Measurements from ENCODE around the gene MRPL38. TPM values are rescaled to one million over a fixed set of nuclear protein-coding genes. Genes with fewer than 3 reads are reported as not detected.

MRPL38 gene
- total RNA-seq, 1 experiment from 2014 or later = 219 TPM

- H3K9me3 ChIP-seq (ENCODE audit: control insufficient read depth in 1 of 2, insufficient read depth in 1 of 2, low read depth in 1 of 2, low read length in 2 of 2) = no peaks in the 10 kb centered on the region
- H3K36me3 ChIP-seq (ENCODE audit: control insufficient read depth in 1 of 2, insufficient read depth in 2 of 2, low read length in 2 of 2) = no peaks in the 10 kb centered on the region
- intact Hi-C loops (cut with micrococcal nuclease) = no loop called here
- ChIA-PET POLR2A (no interaction called here), RAD21 (ENCODE audit: low non-redundant PET in 1 of 2, low total read pairs in 2 of 2, uncharacterized antibody in 2 of 2, unreplicated experiment in 2 of 2) (no interaction called here), CTCF (interaction anchor here (0.9 kb wide), 2 partner anchors 16 to 20 kb away, joined by 3 to 4 read pairs; partner anchors contain the start of genes FBF1 and MRPL38)
- H3K4me2 ChIP-seq (ENCODE audit: low read length) = no peak overlapping the region
- no peaks in the 10 kb centered on the region for H3K27me3 ChIP-seq (ENCODE audit: insufficient read depth, low read length)
- ATAC-seq (no peak), DNase-seq (ENCODE audit: low read depth, low spot score) (no peak)
- no peaks in the 10 kb centered on the region for H3K9me2 ChIP-seq (ENCODE audit: insufficient read depth)
- H3K4me3 ChIP-seq (replicated peaks in 1 of 2; ENCODE audit: low read depth in 1 of 2, low read length in 2 of 2) = no peak overlapping the region
- no peak for TF ChIP-seq SP1 (IDR thresholded peaks at IDR 0.05; ENCODE audit: low read depth)
- no peak for TF ChIP-seq EZH2 (IDR thresholded peaks at IDR 0.05)
- no peak for TF ChIP-seq JUND (IDR thresholded peaks at IDR 0.05)
- TF ChIP-seq YY1 (IDR thresholded peaks at IDR 0.05; ENCODE audit: extremely low read depth, insufficient replicate concordance, low read depth, low read length) = no peak
- no peak for TF ChIP-seq MAX (IDR thresholded peaks at IDR 0.05)
- no peak for TF ChIP-seq TCF7L2 (IDR thresholded peaks at IDR 0.05; ENCODE audit: borderline replicate concordance, extremely low read depth, insufficient read depth, insufficient read length)
- no peak for TF ChIP-seq EGR1 (IDR thresholded peaks at IDR 0.05; ENCODE audit: low read depth)
- TF ChIP-seq SRF (IDR thresholded peaks at IDR 0.05; ENCODE audit: low read depth) = no peak
- no peak for TF ChIP-seq ZNF274 (IDR thresholded peaks at IDR 0.05; ENCODE audit: low read depth, low read length)
- H4K20me1 ChIP-seq (ENCODE audit: insufficient read depth) = no peaks in the 10 kb centered on the region
- no peaks in the 10 kb centered on the region for H3K79me2 ChIP-seq (ENCODE audit: insufficient read depth, low read length)
- H3K4me1 ChIP-seq (ENCODE audit: control insufficient read depth in 1 of 2, insufficient read depth in 2 of 2, low read length in 2 of 2) = peaks cover 0 to 8% of the 10 kb centered on the region in 2 experiments; a peak in 2 of 4 replicates
- H2AFZ ChIP-seq (ENCODE audit: low read depth, low read length, poor library complexity, severe bottlenecking) = no peak overlapping the region
- BruUV-seq (replicated peaks) = no TSS peak
- H3K27ac ChIP-seq (ENCODE audit: low read depth, low read length) = no peak overlapping the region
- H3K9ac ChIP-seq (ENCODE audit: low read length) = no peak overlapping the region
Observed at GRCh38 chr17:75925103-75925502, 20.4 kb upstream of the MRPL38 start.

DNA sequence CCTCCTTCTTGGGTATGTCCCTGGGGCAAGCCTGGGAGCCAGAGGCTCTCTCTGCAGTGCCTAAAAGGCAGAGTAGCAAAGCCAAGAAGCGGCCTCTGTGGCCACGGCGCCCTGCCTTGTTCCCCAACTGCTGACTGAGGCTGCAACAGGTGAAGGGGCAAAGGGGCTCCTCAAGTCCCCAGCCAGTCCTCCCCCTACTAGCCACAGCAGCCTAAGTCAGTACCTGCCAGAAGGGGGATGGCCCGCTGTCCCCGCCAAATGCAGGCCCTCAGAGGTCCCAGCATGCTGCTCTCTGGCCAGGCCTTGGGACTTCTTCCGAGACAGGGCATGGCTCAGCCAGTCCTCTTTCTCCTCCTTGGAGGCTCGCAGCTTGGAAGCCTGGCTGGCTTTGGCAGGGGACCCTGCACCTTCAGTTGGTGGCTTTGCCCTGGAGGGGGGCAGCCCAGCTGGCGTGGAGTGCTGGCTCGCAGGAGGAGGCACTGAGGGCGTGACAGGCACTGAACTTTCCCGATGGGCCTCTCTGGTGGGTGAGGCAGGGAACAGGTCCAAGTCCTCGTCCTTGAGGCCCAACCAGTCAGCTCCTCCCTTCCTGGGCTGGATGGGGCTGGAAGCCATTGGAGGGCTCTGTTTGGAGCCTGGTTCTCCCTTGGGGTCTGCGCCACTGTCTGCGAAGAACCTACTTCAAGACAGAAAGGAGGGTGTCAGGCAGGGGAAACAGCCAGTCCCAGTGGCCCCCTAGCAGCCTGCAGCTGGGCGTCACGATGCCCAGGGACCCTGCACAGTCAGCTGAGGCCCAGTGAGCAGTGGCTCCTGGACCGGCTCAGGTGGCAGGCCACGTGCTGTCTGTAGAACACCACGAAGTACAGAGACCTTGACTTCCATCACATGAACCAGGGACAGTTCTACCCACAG lies 18.5 kb upstream of the MRPL38 start:
- peaks cover 0 to 8% of the 10 kb centered on the region in 2 experiments; a peak in 2 of 4 replicates for H3K4me1 ChIP-seq (ENCODE audit: control insufficient read depth in 1 of 2, insufficient read depth in 2 of 2, low read length in 2 of 2)
- intact Hi-C loops (cut with micrococcal nuclease) = no loop called here
- no peak overlapping the region for H3K9ac ChIP-seq (ENCODE audit: low read length)
- no peaks in the 10 kb centered on the region for H3K9me3 ChIP-seq (ENCODE audit: control insufficient read depth in 1 of 2, insufficient read depth in 1 of 2, low read depth in 1 of 2, low read length in 2 of 2)
- H3K4me3 ChIP-seq (replicated peaks in 1 of 2; ENCODE audit: low read depth in 1 of 2, low read length in 2 of 2) = no peak overlapping the region
- H3K9me2 ChIP-seq (ENCODE audit: insufficient read depth) = no peaks in the 10 kb centered on the region
- H2AFZ ChIP-seq (ENCODE audit: low read depth, low read length, poor library complexity, severe bottlenecking) = no peak overlapping the region
- no peaks in the 10 kb centered on the region for H3K36me3 ChIP-seq (ENCODE audit: control insufficient read depth in 1 of 2, insufficient read depth in 2 of 2, low read length in 2 of 2)
- POLR2A ChIA-PET = no interaction called here
- CTCF ChIA-PET = no interaction called here
- no peak for TF ChIP-seq SRF (IDR thresholded peaks at IDR 0.05; ENCODE audit: low read depth)
- no peak for TF ChIP-seq ZNF274 (IDR thresholded peaks at IDR 0.05; ENCODE audit: low read depth, low read length)
- TF ChIP-seq EZH2phosphoT487 (IDR thresholded peaks at IDR 0.05; ENCODE audit: borderline replicate concordance) = no peak
- no peak for TF ChIP-seq RAD21 (IDR thresholded peaks at IDR 0.05; ENCODE audit: low read depth)
- no peak for TF ChIP-seq POLR2A (IDR thresholded peaks at IDR 0.05; ENCODE audit: borderline replicate concordance, extremely low read depth, insufficient read depth, insufficient read length)
- no peak for TF ChIP-seq CBX3 (IDR thresholded peaks at IDR 0.05; ENCODE audit: low read depth)
- no peak for TF ChIP-seq ELF1 (IDR thresholded peaks at IDR 0.05; ENCODE audit: borderline replicate concordance, low read depth)
- H3K27me3 ChIP-seq (ENCODE audit: insufficient read depth, low read length) = no peaks in the 10 kb centered on the region
- no peaks in the 10 kb centered on the region for H4K20me1 ChIP-seq (ENCODE audit: insufficient read depth)
- no peak overlapping the region for H3K27ac ChIP-seq (ENCODE audit: low read depth, low read length)
- no peak for ATAC-seq
- no TSS peak for BruUV-seq (replicated peaks)
- RAD21 ChIA-PET (ENCODE audit: low non-redundant PET in 1 of 2, low total read pairs in 2 of 2, uncharacterized antibody in 2 of 2, unreplicated experiment in 2 of 2) = no interaction called here
- H3K4me2 ChIP-seq (ENCODE audit: low read length) = no peak overlapping the region
- no peaks in the 10 kb centered on the region for H3K79me2 ChIP-seq (ENCODE audit: insufficient read depth, low read length)
- DNase-seq (ENCODE audit: low read depth, low spot score) = no peak
